NCI-H510A treated with DMSO at 0.1 percent for 48 hours (cell line): ENCODE measurements around the gene GALNT18.
A peak's percentile ranks its signal among the peaks of the same experiment; 100 is the strongest.
"Not testable (repeated sequence)": the region's sequence is repeated elsewhere in the genome, so short reads cannot be mapped to it uniquely, and the experiment has no call there.

Experiments used
- DNase-seq: peaks from one replicate; lab custom pipeline; 2025; lab: John Stamatoyannopoulos, UW

Gene GALNT18

GRCh38 chr11:11383995-11384394, 237.8 kb downstream of the GALNT18 start:
- no peak for DNase-seq

GRCh38 chr11:11382858-11383532, 238.8 kb downstream of the GALNT18 start:
- peak; percentile 61 for DNase-seq

GRCh38 chr11:11381471-11382105, 240.2 kb downstream of the GALNT18 start:
- DNase-seq: no peak

GRCh38 chr11:11380883-11381282, 240.9 kb downstream of the GALNT18 start:
- no peak for DNase-seq

- no peak for DNase-seq
Measured at GRCh38 chr11:11380340-11380739, 241.5 kb downstream of the GALNT18 start.

GRCh38 chr11:11379661-11380060, 242.1 kb downstream of the GALNT18 start:
- no peak for DNase-seq

GRCh38 chr11:11378184-11378940, 243.4 kb downstream of the GALNT18 start:
- no peak for DNase-seq

GRCh38 chr11:11374358-11375148, 247.3 kb downstream of the GALNT18 start:
- no peak for DNase-seq

- no peak for DNase-seq
Measured at GRCh38 chr11:11373934-11374333, 247.9 kb downstream of the GALNT18 start.

- DNase-seq: no peak
Measured at GRCh38 chr11:11372461-11372860, 249.3 kb downstream of the GALNT18 start.

- no peak for DNase-seq
Measured at GRCh38 chr11:11370962-11371303, 250.9 kb downstream of the GALNT18 start.

GRCh38 chr11:11370255-11370961, 251.4 kb downstream of the GALNT18 start:
- no peak for DNase-seq

- DNase-seq: no peak
Measured at GRCh38 chr11:11366793-11367192, 255.0 kb downstream of the GALNT18 start.

- DNase-seq: no peak
Measured at GRCh38 chr11:11363674-11364073, 258.1 kb downstream of the GALNT18 start.

- no peak for DNase-seq
Measured at GRCh38 chr11:11359611-11360010, 262.2 kb downstream of the GALNT18 start.

GRCh38 chr11:11356842-11357241, 265.0 kb downstream of the GALNT18 start:
- no peak for DNase-seq

- DNase-seq: not testable (repeated sequence)
Measured at GRCh38 chr11:11352878-11353277, 268.9 kb downstream of the GALNT18 start, which contains the start of gene CSNK2A3. Gene CSNK2A3 (minus strand): TSS chr11:11353250. CDS start chr11:11353119, 131 bp downstream.

GRCh38 chr11:11351851-11352250, 270.0 kb downstream of the GALNT18 start:
- DNase-seq: not testable (repeated sequence)

GRCh38 chr11:11351042-11351586, 270.7 kb downstream of the GALNT18 start:
- no peak for DNase-seq

GRCh38 chr11:11349870-11350337, 271.9 kb downstream of the GALNT18 start:
- DNase-seq: no peak
